Lower lobe of right lung (tissue), 2 donors: Measurements from ENCODE around the gene SCN2B. TPM values are rescaled to one million over a fixed set of nuclear protein-coding genes. Genes with fewer than 3 reads are reported as not detected.

Experiments
- ATAC-seq, 2 donors: fragments of 200-7000 bp; cut with Tn5 transposase; one replicate each; pipeline ENCODE4 v1.9.1; 2020 to 2022; ENCODE audit warnings: mild to moderate bottlenecking in 2 of 2, moderate library complexity in 2 of 2
- DNase-seq: peaks from one replicate; pipeline ENCODE4 v3.0.0-alpha.2; 2020
- H3K27ac ChIP-seq: fragments of 200-600 bp; one replicate; pipeline ENCODE4 v1.8.0; 2022
- H3K27me3 ChIP-seq: fragments of 200-600 bp; one replicate; pipeline ENCODE4 v1.8.0; 2022; ENCODE audit warnings: low read depth
- H3K36me3 ChIP-seq: fragments of 200-600 bp; one replicate; pipeline ENCODE4 v1.8.0; 2022; ENCODE audit warnings: mild to moderate bottlenecking
- H3K4me1 ChIP-seq: fragments of 200-600 bp; one replicate; pipeline ENCODE4 v1.8.0; 2022
- H3K4me3 ChIP-seq: fragments of 200-600 bp; one replicate; pipeline ENCODE4 v1.8.0; 2022; ENCODE audit warnings: mild to moderate bottlenecking
- H3K9me3 ChIP-seq: fragments of 200-600 bp; one replicate; pipeline ENCODE4 v1.8.0; 2022
- CTCF ChIP-seq: fragments of 200-600 bp; IDR thresholded peaks from one replicate; pipeline ENCODE4 v1.8.0; 2022; ENCODE audit warnings: antibody characterized with exemption, mild to moderate bottlenecking
- intact Hi-C: fragments of 100-400 bp; cut with DNase I; formaldehyde crosslinking; loops from one replicate; pipeline ENCODE4 v1.11.0; 2022
- total RNA-seq: library from RNA; stranded (reverse); fragmentation: NEBNext Ultra II Directional; extraction: Animal tissue kit (Norgen Biotek cat#: 25700); gene quantifications from one replicate; pipeline ENCODE4 v1.2.1, GENCODE V29; 2021
- donor health status: DM: no; HTN: yes; CAD: no; lungs with severe emphysema.

Gene SCN2B
- total RNA-seq, 1 donor from 2014 or later = 1.6 TPM

GRCh38 chr11:118128310-118128709, 48.1 kb downstream of the SCN2B start:
- Histone ChIP-seq H3K4me3 (no peak overlapping the region), H3K27me3 (no peaks in the 10 kb centered on the region), H3K27ac (no peak overlapping the region), H3K4me1 (no peaks in the 10 kb centered on the region), H3K36me3 (no peaks in the 10 kb centered on the region), H3K9me3 (no peaks in the 10 kb centered on the region)
- DNase-seq = no peak
- no peak for TF ChIP-seq CTCF
- intact Hi-C loops = no loop called here
- no peak for ATAC-seq

DNA sequence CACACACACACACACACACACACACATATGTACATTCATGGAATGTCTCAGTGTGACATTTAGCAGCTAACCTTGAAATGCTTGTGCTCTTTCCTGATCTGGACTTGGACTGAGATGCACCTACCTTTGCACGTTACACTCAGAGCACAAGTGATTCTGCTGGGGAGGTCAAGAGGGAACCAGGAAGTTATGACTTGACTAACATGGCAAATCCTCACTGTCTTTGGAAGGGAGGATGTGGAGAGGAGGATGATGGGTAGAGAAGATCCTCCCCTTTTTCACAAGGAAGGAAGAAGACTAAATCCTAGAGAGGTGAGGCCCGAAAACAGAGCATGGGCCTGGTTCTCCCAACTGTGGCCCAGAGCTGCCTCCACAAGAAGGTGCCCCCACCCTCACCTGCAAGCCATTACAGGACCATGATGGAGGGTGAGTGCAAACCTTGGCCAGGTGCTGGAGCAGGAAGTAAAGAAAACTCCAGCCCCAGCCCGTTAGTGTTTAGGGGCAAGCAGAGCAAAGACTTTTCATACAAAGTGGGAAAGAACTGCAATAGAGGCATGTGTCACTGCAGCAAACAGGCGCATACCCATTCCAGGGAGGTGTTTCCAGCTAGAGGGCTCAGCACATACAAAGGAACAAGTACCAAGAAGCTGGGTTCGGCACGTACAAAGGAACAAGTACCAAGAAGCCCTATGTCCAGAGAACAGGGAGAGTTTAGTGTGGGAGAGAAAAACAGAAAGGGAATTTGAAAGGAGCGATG, 50.2 kb downstream of the SCN2B start:
- DNase-seq = no peak
- no peaks in the 10 kb centered on the region for H3K9me3 ChIP-seq
- H3K36me3 ChIP-seq = no peaks in the 10 kb centered on the region
- no peaks in the 10 kb centered on the region for H3K4me1 ChIP-seq
- no peak for ATAC-seq
- H3K27me3 ChIP-seq = no peaks in the 10 kb centered on the region
- no peak for TF ChIP-seq CTCF
- H3K27ac ChIP-seq = no peak overlapping the region
- intact Hi-C loops = no loop called here
- H3K4me3 ChIP-seq = no peak overlapping the region

- Histone ChIP-seq H3K27me3 (no peaks in the 10 kb centered on the region), H3K4me1 (no peaks in the 10 kb centered on the region), H3K36me3 (no peaks in the 10 kb centered on the region), H3K9me3 (no peaks in the 10 kb centered on the region), H3K4me3 (no peak overlapping the region), H3K27ac (no peak overlapping the region)
- ATAC-seq = no peak
- no peak for TF ChIP-seq CTCF
- DNase-seq = no peak
- intact Hi-C loops = no loop called here
Measured at GRCh38 chr11:118124929-118125535, 51.4 kb downstream of the SCN2B start.

DNA sequence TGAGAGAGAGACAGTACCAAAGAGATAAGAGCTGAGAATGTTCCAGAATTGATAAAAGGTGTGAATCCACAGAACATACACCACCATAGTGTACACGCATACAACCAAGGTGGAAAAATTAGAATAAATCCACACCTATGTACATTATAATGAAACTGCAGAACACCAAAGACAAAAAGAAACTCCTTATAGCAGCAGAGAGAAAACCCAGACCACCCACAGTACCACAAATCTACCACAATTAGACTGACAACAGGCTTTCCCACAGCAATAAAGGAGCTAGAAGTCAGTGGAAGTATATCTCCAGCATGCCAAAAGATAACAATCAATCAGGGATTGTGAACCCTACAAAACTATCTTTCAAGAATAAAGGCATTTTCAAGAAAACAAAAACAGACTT, 55.6 kb downstream of the SCN2B start:
- Histone ChIP-seq H3K4me3 (no peak overlapping the region), H3K27me3 (no peaks in the 10 kb centered on the region), H3K9me3 (no peaks in the 10 kb centered on the region), H3K27ac (no peak overlapping the region), H3K4me1 (no peaks in the 10 kb centered on the region), H3K36me3 (no peaks in the 10 kb centered on the region)
- no peak for TF ChIP-seq CTCF
- DNase-seq = no peak
- no peak for ATAC-seq
- intact Hi-C loops = no loop called here

- H3K4me3 ChIP-seq = no peak overlapping the region
- intact Hi-C loops = no loop called here
- no peaks in the 10 kb centered on the region for H3K4me1 ChIP-seq
- ATAC-seq = no peak
- no peak overlapping the region for H3K27ac ChIP-seq
- no peak for TF ChIP-seq CTCF
- H3K9me3 ChIP-seq = no peaks in the 10 kb centered on the region
- no peaks in the 10 kb centered on the region for H3K27me3 ChIP-seq
- H3K36me3 ChIP-seq = no peaks in the 10 kb centered on the region
- no peak for DNase-seq
Measured at GRCh38 chr11:118117790-118118601, 58.4 kb downstream of the SCN2B start.
